A375 (cell line): Measurements from ENCODE around the gene COL10A1. TPM values are rescaled to one million over a fixed set of nuclear protein-coding genes. Genes with fewer than 3 reads are reported as not detected.

Source experiments
- total RNA-seq: library from RNA; depleted of rRNA; stranded (reverse); fragments of >200 nt; shearing (Covaris generic); gene quantifications from 2 replicates; pipeline ENCODE4 v1.2.3, GENCODE V29; 2014; rRNA removed

Gene COL10A1
- total RNA-seq = not detected in 2 replicates

GRCh38 chr6:116126032-116126431, at the start of gene COL10A1:
TSS of gene COL10A1 (minus strand) at chr6:116126132. CDS start at chr6:116125492, 640 bp downstream.

GRCh38 chr6:116100419-116101301, 25.3 kb downstream of the COL10A1 start, which contains the start of gene NT5DC1:
TSS of gene NT5DC1 (plus strand) at chr6:116100853. CDS start at chr6:116100931, 78 bp downstream.

Other genes starting within 250 kb of the COL10A1 start
- 0.03 and 0.04 TPM in 2 replicates for gene FRK, start 65.2 kb downstream of the COL10A1 start, total RNA-seq
- 4.5 and 7.8 TPM in 2 replicates for gene NT5DC1, start 25.3 kb downstream of the COL10A1 start, total RNA-seq
- gene TSPYL4, start 127.9 kb upstream of the COL10A1 start, total RNA-seq = 13.9 and 14.3 TPM in 2 replicates
- 25.2 and 29.4 TPM in 2 replicates for gene TSPYL1, start 153.8 kb upstream of the COL10A1 start, total RNA-seq
- gene DSE, start 244.8 kb upstream of the COL10A1 start, total RNA-seq = 3.6 and 3.9 TPM in 2 replicates